ENCODE measurements around the gene ZNF548. TPM values are rescaled to one million over a fixed set of nuclear protein-coding genes. Genes with fewer than 3 reads are reported as not detected.

ZNF548 gene
- total RNA-seq, 1 donor from 2014 or later: 16.6 TPM

GRCh38 chr19:57437931-57438330 is 48.3 kb downstream of the ZNF548 start:
- Histone ChIP-seq H3K9me3 (ENCODE audit: insufficient read depth, low read depth, low read length) (peaks cover 33% of the 10 kb centered on the region), H3K27me3 (ENCODE audit: insufficient read depth, low read length) (no peaks in the 10 kb centered on the region), H3K4me1 (ENCODE audit: insufficient read depth, low read length) (peaks cover 3% of the 10 kb centered on the region), H3K27ac (ENCODE audit: low read depth, low read length) (no peak overlapping the region), H3K9ac (ENCODE audit: low read length) (no peak overlapping the region), H3K79me2 (ENCODE audit: insufficient read depth, low read length) (peaks cover 69% of the 10 kb centered on the region), H3K4me2 (ENCODE audit: low read length) (no peak overlapping the region), H3K36me3 (ENCODE audit: insufficient read depth, low read length) (peaks cover under 1% of the 10 kb centered on the region), H2AFZ (ENCODE audit: low read depth, low read length) (no peak overlapping the region), H3K4me3 (ENCODE audit: insufficient read depth, low read depth, low read length) (no peak overlapping the region), H4K20me1 (ENCODE audit: insufficient read depth, low read length) (no peaks in the 10 kb centered on the region)
- TF ChIP-seq EZH2 (IDR thresholded peaks at IDR 0.05; ENCODE audit: insufficient read depth, low read length) (no peak), CTCF (IDR thresholded peaks at IDR 0.05; ENCODE audit: insufficient read depth, low read depth, low read length) (no peak)
- DNase-seq (ENCODE audit: low read depth) (no peak), FAIRE-seq (no peak)
- H3K27me3 Mint-ChIP-seq (ENCODE audit: low read depth, unreplicated experiment): no peaks in the 10 kb centered on the region
- H3K4me1 Mint-ChIP-seq (ENCODE audit: low read depth, unreplicated experiment): peaks cover 7% of the 10 kb centered on the region
- no peak overlapping the region for H3K4me3 Mint-ChIP-seq (ENCODE audit: unreplicated experiment)
- H3K27ac Mint-ChIP-seq (ENCODE audit: unreplicated experiment): no peak overlapping the region
- H3K9me3 Mint-ChIP-seq (ENCODE audit: unreplicated experiment): peaks cover 3% of the 10 kb centered on the region
- H3K36me3 Mint-ChIP-seq (ENCODE audit: low read depth, unreplicated experiment): peaks cover 20% of the 10 kb centered on the region

GRCh38 chr19:57438925-57439324 is 49.3 kb downstream of the ZNF548 start:
- Histone ChIP-seq H3K27me3 (ENCODE audit: insufficient read depth, low read length) (no peaks in the 10 kb centered on the region), H3K9ac (ENCODE audit: low read length) (no peak overlapping the region), H2AFZ (ENCODE audit: low read depth, low read length) (no peak overlapping the region), H4K20me1 (ENCODE audit: insufficient read depth, low read length) (no peaks in the 10 kb centered on the region), H3K4me2 (ENCODE audit: low read length) (no peak overlapping the region), H3K79me2 (ENCODE audit: insufficient read depth, low read length) (peaks cover 74% of the 10 kb centered on the region), H3K4me3 (ENCODE audit: insufficient read depth, low read depth, low read length) (no peak overlapping the region), H3K9me3 (ENCODE audit: insufficient read depth, low read depth, low read length) (peaks cover 39% of the 10 kb centered on the region), H3K4me1 (ENCODE audit: insufficient read depth, low read length) (peaks cover 3% of the 10 kb centered on the region), H3K27ac (ENCODE audit: low read depth, low read length) (no peak overlapping the region), H3K36me3 (ENCODE audit: insufficient read depth, low read length) (peaks cover 9% of the 10 kb centered on the region)
- Mint-ChIP-seq H3K27me3 (ENCODE audit: low read depth, unreplicated experiment) (no peaks in the 10 kb centered on the region), H3K4me3 (ENCODE audit: unreplicated experiment) (no peak overlapping the region), H3K36me3 (ENCODE audit: low read depth, unreplicated experiment) (peaks cover 29% of the 10 kb centered on the region), H3K9me3 (ENCODE audit: unreplicated experiment) (peaks cover 11% of the 10 kb centered on the region), H3K4me1 (ENCODE audit: low read depth, unreplicated experiment) (peaks cover 7% of the 10 kb centered on the region), H3K27ac (ENCODE audit: unreplicated experiment) (peak overlapping the region; percentile 8)
- no peak for FAIRE-seq
- DNase-seq (ENCODE audit: low read depth): no peak
- TF ChIP-seq CTCF (IDR thresholded peaks at IDR 0.05; ENCODE audit: insufficient read depth, low read depth, low read length) (no peak), EZH2 (IDR thresholded peaks at IDR 0.05; ENCODE audit: insufficient read depth, low read length) (no peak)

GRCh38 chr19:57441979-57442752 is 52.5 kb downstream of the ZNF548 start:
- DNase-seq (ENCODE audit: low read depth) (no peak), FAIRE-seq (no peak)
- no peak overlapping the region for H3K4me2 ChIP-seq (ENCODE audit: low read length)
- Mint-ChIP-seq H3K27me3 (ENCODE audit: low read depth, unreplicated experiment) (no peaks in the 10 kb centered on the region), H3K4me1 (ENCODE audit: low read depth, unreplicated experiment) (no peaks in the 10 kb centered on the region), H3K9me3 (ENCODE audit: unreplicated experiment) (peaks cover 23% of the 10 kb centered on the region), H3K27ac (ENCODE audit: unreplicated experiment) (no peak overlapping the region), H3K36me3 (ENCODE audit: low read depth, unreplicated experiment) (peaks cover 43% of the 10 kb centered on the region), H3K4me3 (ENCODE audit: unreplicated experiment) (no peak overlapping the region)
- no peaks in the 10 kb centered on the region for H4K20me1 ChIP-seq (ENCODE audit: insufficient read depth, low read length)
- no peak overlapping the region for H2AFZ ChIP-seq (ENCODE audit: low read depth, low read length)
- no peaks in the 10 kb centered on the region for H3K27me3 ChIP-seq (ENCODE audit: insufficient read depth, low read length)
- H3K36me3 ChIP-seq (ENCODE audit: insufficient read depth, low read length): peaks cover 14% of the 10 kb centered on the region
- H3K4me3 ChIP-seq (ENCODE audit: insufficient read depth, low read depth, low read length): no peak overlapping the region
- H3K9me3 ChIP-seq (ENCODE audit: insufficient read depth, low read depth, low read length): peaks cover 61% of the 10 kb centered on the region
- H3K27ac ChIP-seq (ENCODE audit: low read depth, low read length): no peak overlapping the region
- H3K79me2 ChIP-seq (ENCODE audit: insufficient read depth, low read length): peaks cover 54% of the 10 kb centered on the region
- no peak overlapping the region for H3K9ac ChIP-seq (ENCODE audit: low read length)
- no peak for TF ChIP-seq EZH2 (IDR thresholded peaks at IDR 0.05; ENCODE audit: insufficient read depth, low read length)
- no peak for TF ChIP-seq CTCF (IDR thresholded peaks at IDR 0.05; ENCODE audit: insufficient read depth, low read depth, low read length)
- no peaks in the 10 kb centered on the region for H3K4me1 ChIP-seq (ENCODE audit: insufficient read depth, low read length)

All from astrocyte (in vitro differentiated cells and primary cell).